Subcutaneous adipose tissue (tissue), 4 donors: ENCODE results near the gene LHFPL6. TPM values are rescaled to one million over a fixed set of nuclear protein-coding genes. Genes with fewer than 3 reads are reported as not detected.

Experiments used
- CTCF ChIP-seq: fragments of 450-650 bp; IDR thresholded peaks from one replicate; pipeline ENCODE4 v1.5.1; 2016; ENCODE audit warnings: low read depth, mild to moderate bottlenecking, control low read depth, antibody characterized with exemption, moderate library complexity
- total RNA-seq, 4 donors: library from RNA; depleted of rRNA; stranded (reverse); fragments of >200 nt; gene quantifications; one replicate each; pipeline ENCODE4 v1.1.0, GENCODE V29; 2016

LHFPL6 gene
- total RNA-seq, 4 donors from 2014 or later = 75.2 to 106 (median 90.4) TPM

- TF ChIP-seq CTCF = no peak
Observed at GRCh38 chr13:39410096-39410901, 192.7 kb downstream of the LHFPL6 start.

- TF ChIP-seq CTCF = no peak
Observed at GRCh38 chr13:39408512-39408911, 194.5 kb downstream of the LHFPL6 start.

- TF ChIP-seq CTCF = no peak
Observed at GRCh38 chr13:39407786-39408185, 195.2 kb downstream of the LHFPL6 start.

- no peak for TF ChIP-seq CTCF
Observed at GRCh38 chr13:39407138-39407537, 195.9 kb downstream of the LHFPL6 start.

- no peak for TF ChIP-seq CTCF
Observed at GRCh38 chr13:39406688-39407087, 196.3 kb downstream of the LHFPL6 start.

GRCh38 chr13:39405596-39406205, 197.3 kb downstream of the LHFPL6 start:
- TF ChIP-seq CTCF = no peak

- TF ChIP-seq CTCF = no peak
Observed at GRCh38 chr13:39405107-39405506, 197.9 kb downstream of the LHFPL6 start.
